Brain microvascular endothelial cell (primary cell): Measurements from ENCODE around the gene BEAN1.
A peak's percentile ranks its signal among the peaks of the same experiment; 100 is the strongest.

Source experiments
- DNase-seq: peaks from one replicate; pipeline ENCODE4 v3.0.0-alpha.2; 2020
- H3K27ac ChIP-seq: fragments of 250-450 bp; sonication (Bioruptor Pico); 2 replicates; pipeline ENCODE4 v1.5.1; 2020; ENCODE audit warnings: mild to moderate bottlenecking, moderate library complexity
- H3K27me3 ChIP-seq: fragments of 250-450 bp; sonication (Bioruptor Pico); replicated peaks from 2 replicates; pipeline ENCODE4 v1.5.1; 2020; ENCODE audit warnings: mild to moderate bottlenecking
- H3K36me3 ChIP-seq: fragments of 250-450 bp; sonication (Bioruptor Pico); replicated peaks from 2 replicates; pipeline ENCODE4 v1.5.1; 2020; ENCODE audit warnings: mild to moderate bottlenecking
- H3K4me3 ChIP-seq: 2 replicates; pipeline ENCODE4 v1.5.1; 2011; ENCODE audit warnings: low read depth, mild to moderate bottlenecking, control low read depth, low read length, moderate library complexity
- in situ Hi-C: cut with HindIII; loops from 2 replicates; pipeline ENCODE4 v1.10.0; 2017; ENCODE audit warnings: low sequenced_read_pairs, low pct_ligation_motif_present
- TF ChIP-seq, protein P1 (sequence below): IDR thresholded peaks from 2 replicates; pipeline ENCODE4 v1.5.1; 2011; ENCODE audit warnings: low read depth, mild to moderate bottlenecking, moderate library complexity, low read length, control low read depth, inconsistent platforms; ENCODE audit errors: missing control alignments

The BEAN1 gene

GRCh38 chr16:66469291-66469946 is 42.3 kb downstream of the BEAN1 start:
- in situ Hi-C loops = no loop called here
- no peaks in the 10 kb centered on the region for H3K36me3 ChIP-seq
- TF ChIP-seq, protein P1, sequence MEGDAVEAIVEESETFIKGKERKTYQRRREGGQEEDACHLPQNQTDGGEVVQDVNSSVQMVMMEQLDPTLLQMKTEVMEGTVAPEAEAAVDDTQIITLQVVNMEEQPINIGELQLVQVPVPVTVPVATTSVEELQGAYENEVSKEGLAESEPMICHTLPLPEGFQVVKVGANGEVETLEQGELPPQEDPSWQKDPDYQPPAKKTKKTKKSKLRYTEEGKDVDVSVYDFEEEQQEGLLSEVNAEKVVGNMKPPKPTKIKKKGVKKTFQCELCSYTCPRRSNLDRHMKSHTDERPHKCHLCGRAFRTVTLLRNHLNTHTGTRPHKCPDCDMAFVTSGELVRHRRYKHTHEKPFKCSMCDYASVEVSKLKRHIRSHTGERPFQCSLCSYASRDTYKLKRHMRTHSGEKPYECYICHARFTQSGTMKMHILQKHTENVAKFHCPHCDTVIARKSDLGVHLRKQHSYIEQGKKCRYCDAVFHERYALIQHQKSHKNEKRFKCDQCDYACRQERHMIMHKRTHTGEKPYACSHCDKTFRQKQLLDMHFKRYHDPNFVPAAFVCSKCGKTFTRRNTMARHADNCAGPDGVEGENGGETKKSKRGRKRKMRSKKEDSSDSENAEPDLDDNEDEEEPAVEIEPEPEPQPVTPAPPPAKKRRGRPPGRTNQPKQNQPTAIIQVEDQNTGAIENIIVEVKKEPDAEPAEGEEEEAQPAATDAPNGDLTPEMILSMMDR = no peak
- H3K27me3 ChIP-seq = no peaks in the 10 kb centered on the region
- no peak for DNase-seq
- H3K27ac ChIP-seq = no peak overlapping the region
- no peak overlapping the region for H3K4me3 ChIP-seq

DNA sequence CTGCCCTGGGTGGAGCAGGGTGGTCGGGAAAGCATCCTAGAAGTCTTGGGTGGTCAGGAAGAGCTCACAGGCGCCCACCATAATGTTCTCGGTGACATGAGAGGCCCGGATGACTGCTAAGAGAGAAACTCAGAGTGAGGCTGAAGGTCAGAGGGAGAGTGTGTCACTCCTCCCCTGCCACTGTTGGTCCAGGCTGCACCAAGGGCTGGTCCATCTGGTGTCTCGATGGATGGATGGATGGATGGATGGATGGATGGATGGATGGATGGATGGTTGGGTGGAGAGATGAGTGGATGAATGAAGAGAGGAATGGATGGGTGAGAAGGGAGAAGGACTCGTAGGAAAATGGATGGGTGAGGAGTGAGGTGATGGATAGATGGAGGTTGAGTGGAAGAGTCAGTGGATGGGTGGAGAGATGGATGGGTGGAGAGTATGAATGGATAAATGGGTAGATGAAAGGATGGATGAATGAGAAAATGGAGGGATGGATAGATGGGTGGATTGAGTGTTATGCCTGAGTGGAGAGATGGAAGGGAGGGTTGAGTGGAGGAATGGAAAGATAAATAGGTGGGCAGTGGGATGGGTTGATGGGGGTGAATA is 43.0 kb downstream of the BEAN1 start:
- in situ Hi-C loops = no loop called here
- no peak overlapping the region for H3K4me3 ChIP-seq
- TF ChIP-seq, protein P1 = no peak
- no peaks in the 10 kb centered on the region for H3K36me3 ChIP-seq
- H3K27me3 ChIP-seq = peaks cover 4% of the 10 kb centered on the region
- no peak overlapping the region for H3K27ac ChIP-seq
- DNase-seq = no peak

- TF ChIP-seq, protein P1 = no peak
- no peak overlapping the region for H3K27ac ChIP-seq
- in situ Hi-C loops = no loop called here
- H3K4me3 ChIP-seq = no peak overlapping the region
- DNase-seq = no peak
- no peaks in the 10 kb centered on the region for H3K36me3 ChIP-seq
- H3K27me3 ChIP-seq = peaks cover 7% of the 10 kb centered on the region
These were observed 43.5 kb downstream of the BEAN1 start for GRCh38 chr16:66470556-66470955.

GRCh38 chr16:66471264-66471663 is 44.2 kb downstream of the BEAN1 start:
- in situ Hi-C loops = no loop called here
- TF ChIP-seq, protein P1 = no peak
- Histone ChIP-seq H3K27me3 (peaks cover 7% of the 10 kb centered on the region), H3K4me3 (no peak overlapping the region), H3K36me3 (no peaks in the 10 kb centered on the region), H3K27ac (no peak overlapping the region)
- DNase-seq = no peak

DNA sequence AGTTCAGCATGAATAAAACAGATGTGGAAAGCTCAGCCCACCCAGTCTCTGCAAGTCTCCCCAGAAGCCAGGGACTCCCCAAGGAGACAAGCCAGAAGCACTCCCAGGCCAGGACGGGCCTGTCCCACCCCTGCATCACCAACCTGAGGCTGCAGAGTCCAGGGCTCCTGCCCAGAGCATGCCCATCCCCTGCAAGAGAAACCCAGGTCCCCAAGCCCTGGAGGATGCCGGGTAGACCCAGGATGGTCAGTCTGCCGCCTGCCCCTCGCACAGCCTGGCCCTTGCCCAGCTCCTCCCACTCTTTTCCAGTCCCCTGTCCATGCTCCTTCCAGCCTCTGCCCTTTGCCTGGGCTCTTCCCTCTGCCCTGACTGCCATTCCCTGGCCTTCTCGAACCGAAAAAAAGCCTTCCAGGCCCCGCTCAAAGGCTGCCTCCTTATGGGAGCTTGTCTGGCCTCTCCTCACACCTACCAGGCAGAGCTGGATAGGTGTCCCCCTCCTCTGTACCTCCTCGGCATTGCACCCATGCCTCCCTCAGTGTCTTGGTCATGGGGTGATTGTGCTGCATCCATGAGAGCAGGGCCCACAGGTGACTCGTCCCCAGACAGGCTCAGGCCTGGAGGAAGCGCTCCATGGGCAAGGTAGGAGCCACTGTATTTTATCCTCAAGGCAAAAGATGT is 44.8 kb downstream of the BEAN1 start:
- Histone ChIP-seq H3K27ac (no peak overlapping the region), H3K4me3 (no peak overlapping the region), H3K27me3 (peaks cover 7% of the 10 kb centered on the region), H3K36me3 (no peaks in the 10 kb centered on the region)
- no peak for DNase-seq
- TF ChIP-seq, protein P1 = peak; percentile 16
- in situ Hi-C loops = no loop called here
